ENCODE data around the gene FEN1. TPM values are rescaled to one million over a fixed set of nuclear protein-coding genes. Genes with fewer than 3 reads are reported as not detected.

Gene FEN1
- total RNA-seq, 1 donor from 2014 or later = 11.0 TPM

- Histone ChIP-seq H3K9me3 (ENCODE audit: control insufficient read depth in 3 of 3, low read length in 3 of 3) (no peaks in the 10 kb centered on the region), H3K4me3 (ENCODE audit: low read length in 3 of 3) (no peak overlapping the region), H3K9ac (ENCODE audit: low read depth in 1 of 3, low read length in 3 of 3) (no peak overlapping the region), H3K36me3 (ENCODE audit: control insufficient read depth in 3 of 3, insufficient read depth in 3 of 3, low read length in 3 of 3) (no peaks in the 10 kb centered on the region), H3K27me3 (ENCODE audit: control insufficient read depth in 3 of 3, insufficient read depth in 3 of 3, low read length in 3 of 3) (peaks cover 13 to 29% (median 25%) of the 10 kb centered on the region in 3 donors), H3K27ac (ENCODE audit: low read depth, low read length) (no peak overlapping the region), H3K4me1 (ENCODE audit: control insufficient read depth in 3 of 3, insufficient read depth in 3 of 3, low read length in 3 of 3) (peaks cover 0 to 5% (median 3%) of the 10 kb centered on the region in 3 donors)
Observed at GRCh38 chr11:61756452-61757212, 36.1 kb upstream of the FEN1 start.

- H3K27ac ChIP-seq (ENCODE audit: low read depth, low read length) = no peak overlapping the region
- no peaks in the 10 kb centered on the region for H3K9me3 ChIP-seq (ENCODE audit: control insufficient read depth in 3 of 3, low read length in 3 of 3)
- no peak overlapping the region for H3K4me3 ChIP-seq (ENCODE audit: low read length in 3 of 3)
- H3K9ac ChIP-seq (ENCODE audit: low read depth in 1 of 3, low read length in 3 of 3) = no peak overlapping the region
- H3K36me3 ChIP-seq (ENCODE audit: control insufficient read depth in 3 of 3, insufficient read depth in 3 of 3, low read length in 3 of 3) = no peaks in the 10 kb centered on the region
- H3K27me3 ChIP-seq (ENCODE audit: control insufficient read depth in 3 of 3, insufficient read depth in 3 of 3, low read length in 3 of 3) = peaks cover 17 to 31% (median 28%) of the 10 kb centered on the region in 3 donors
- H3K4me1 ChIP-seq (ENCODE audit: control insufficient read depth in 3 of 3, insufficient read depth in 3 of 3, low read length in 3 of 3) = peaks cover 0 to 3% (median 0%) of the 10 kb centered on the region in 3 donors
Observed at GRCh38 chr11:61757213-61757862, 35.4 kb upstream of the FEN1 start.

DNA sequence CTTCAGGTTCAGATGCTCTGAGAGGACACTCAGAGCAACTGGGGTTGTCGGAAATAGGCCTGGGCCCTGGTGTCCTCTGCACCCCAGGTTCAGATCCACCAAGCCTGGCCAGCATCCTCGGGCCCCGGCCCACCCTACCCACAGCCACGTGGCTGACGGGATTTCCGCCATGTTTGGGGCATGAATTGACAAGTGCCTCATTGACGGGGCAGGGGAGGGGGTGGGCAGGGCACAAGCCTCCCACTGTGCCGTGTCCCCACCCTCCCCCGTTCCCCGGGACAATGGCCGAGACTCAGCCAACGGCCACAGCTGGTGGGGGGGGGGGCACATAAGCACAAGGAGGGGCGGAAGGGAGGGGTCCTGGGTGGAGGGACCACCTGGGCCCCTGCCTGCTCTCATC lies 31.8 kb upstream of the FEN1 start:
- Histone ChIP-seq H3K27ac (ENCODE audit: low read depth, low read length) (no peak overlapping the region), H3K4me3 (ENCODE audit: low read length in 3 of 3) (no peak overlapping the region), H3K4me1 (ENCODE audit: control insufficient read depth in 3 of 3, insufficient read depth in 3 of 3, low read length in 3 of 3) (no peaks in the 10 kb centered on the region), H3K36me3 (ENCODE audit: control insufficient read depth in 3 of 3, insufficient read depth in 3 of 3, low read length in 3 of 3) (no peaks in the 10 kb centered on the region), H3K27me3 (ENCODE audit: control insufficient read depth in 3 of 3, insufficient read depth in 3 of 3, low read length in 3 of 3) (peaks cover 10 to 45% (median 36%) of the 10 kb centered on the region in 3 donors), H3K9ac (ENCODE audit: low read depth in 1 of 3, low read length in 3 of 3) (no peak overlapping the region), H3K9me3 (ENCODE audit: control insufficient read depth in 3 of 3, low read length in 3 of 3) (no peaks in the 10 kb centered on the region)

DNA sequence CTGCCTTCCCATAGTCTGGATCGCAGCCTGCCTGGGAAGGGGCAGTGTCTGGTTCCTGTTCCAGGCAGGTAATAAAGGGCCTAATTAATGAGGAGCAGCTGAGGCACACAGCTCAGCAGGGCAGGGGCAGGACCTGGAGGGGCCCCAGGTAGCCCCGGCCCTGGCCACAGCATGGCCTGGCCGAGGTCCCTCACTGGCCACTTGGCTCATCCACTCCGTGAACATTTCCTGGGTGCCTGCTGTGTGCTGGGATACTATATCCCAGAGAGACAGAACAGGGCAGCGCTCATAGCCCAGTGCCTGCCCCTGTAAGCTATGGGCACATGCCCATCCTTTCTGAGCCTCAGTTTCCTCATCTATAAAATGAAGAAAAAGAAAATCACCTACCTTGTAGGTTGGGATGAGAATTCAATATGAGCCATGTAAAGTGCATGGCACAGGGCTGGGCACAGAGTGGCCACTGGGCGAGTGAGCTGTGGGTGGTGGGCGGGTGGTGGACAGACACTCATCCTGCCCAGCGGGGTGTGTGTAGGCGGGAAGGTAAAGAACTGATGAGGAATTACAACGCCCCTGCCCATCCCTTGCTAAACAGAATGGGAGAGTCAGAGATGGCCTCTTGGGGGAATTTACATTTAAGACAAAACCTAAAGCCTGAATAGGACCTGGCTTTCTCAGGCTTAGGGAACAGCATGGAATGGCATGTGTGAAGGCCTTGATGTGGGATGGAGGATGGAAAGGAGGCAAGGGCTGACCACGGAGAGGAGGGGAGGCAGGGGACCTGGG lies 31.1 kb upstream of the FEN1 start:
- Histone ChIP-seq H3K4me1 (ENCODE audit: control insufficient read depth in 3 of 3, insufficient read depth in 3 of 3, low read length in 3 of 3) (no peaks in the 10 kb centered on the region), H3K27ac (ENCODE audit: low read depth, low read length) (no peak overlapping the region), H3K27me3 (ENCODE audit: control insufficient read depth in 3 of 3, insufficient read depth in 3 of 3, low read length in 3 of 3) (peaks cover 10 to 45% (median 36%) of the 10 kb centered on the region in 3 donors)

DNA sequence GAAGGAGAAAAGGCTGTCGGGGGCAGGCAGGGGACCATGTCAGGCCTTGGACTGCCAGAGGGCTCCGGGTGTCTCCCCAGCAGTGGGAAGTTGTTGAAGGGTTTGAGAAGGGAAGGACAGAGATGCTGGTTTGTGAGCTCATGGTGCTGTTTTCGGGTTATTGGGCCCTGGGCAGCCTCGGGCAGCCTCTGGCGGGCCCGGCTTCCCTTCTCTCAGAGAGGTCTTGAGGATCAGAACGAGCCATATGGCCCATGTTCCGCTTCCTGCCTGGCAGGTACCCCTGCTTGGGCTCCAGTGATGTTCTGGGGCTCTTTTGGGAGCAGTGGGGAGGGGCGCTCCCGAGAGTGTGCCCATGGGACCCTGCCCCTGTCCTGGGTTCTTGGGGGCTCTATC lies 30.5 kb upstream of the FEN1 start:
- H3K36me3 ChIP-seq (ENCODE audit: control insufficient read depth in 3 of 3, insufficient read depth in 3 of 3, low read length in 3 of 3) = no peaks in the 10 kb centered on the region
- peaks cover 10 to 45% (median 36%) of the 10 kb centered on the region in 3 donors for H3K27me3 ChIP-seq (ENCODE audit: control insufficient read depth in 3 of 3, insufficient read depth in 3 of 3, low read length in 3 of 3)
- no peak overlapping the region for H3K9ac ChIP-seq (ENCODE audit: low read depth in 1 of 3, low read length in 3 of 3)
- no peaks in the 10 kb centered on the region for H3K4me1 ChIP-seq (ENCODE audit: control insufficient read depth in 3 of 3, insufficient read depth in 3 of 3, low read length in 3 of 3)
- H3K4me3 ChIP-seq (ENCODE audit: low read length in 3 of 3) = no peak overlapping the region
- no peaks in the 10 kb centered on the region for H3K9me3 ChIP-seq (ENCODE audit: control insufficient read depth in 3 of 3, low read length in 3 of 3)
- no peak overlapping the region for H3K27ac ChIP-seq (ENCODE audit: low read depth, low read length)

More for the DNA sequence above, 31.1 kb upstream of the FEN1 start:
- H3K9ac ChIP-seq (ENCODE audit: low read depth in 1 of 3, low read length in 3 of 3) = no peak overlapping the region
- no peaks in the 10 kb centered on the region for H3K36me3 ChIP-seq (ENCODE audit: control insufficient read depth in 3 of 3, insufficient read depth in 3 of 3, low read length in 3 of 3)
- no peaks in the 10 kb centered on the region for H3K9me3 ChIP-seq (ENCODE audit: control insufficient read depth in 3 of 3, low read length in 3 of 3)
- no peak overlapping the region for H3K4me3 ChIP-seq (ENCODE audit: low read length in 3 of 3)

DNA sequence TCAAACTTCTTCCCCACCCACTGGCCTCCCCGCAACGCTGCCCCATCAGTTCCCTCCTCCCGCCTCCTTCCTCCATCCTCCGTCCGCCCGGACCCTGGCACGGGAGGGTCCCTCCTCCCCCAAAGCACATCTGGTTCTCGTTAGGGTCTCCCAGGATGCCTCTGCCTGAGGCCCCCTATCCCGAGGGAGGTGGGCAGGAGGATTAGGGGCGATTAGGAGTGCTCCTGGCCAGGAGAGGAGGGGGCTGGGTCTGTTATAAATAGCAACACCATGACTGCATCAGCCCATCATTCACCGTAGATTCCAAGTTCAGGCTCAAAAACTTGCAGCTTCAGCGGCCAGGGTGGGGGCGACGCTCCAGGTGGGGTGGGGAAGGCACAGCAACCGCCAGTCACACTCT lies 29.9 kb upstream of the FEN1 start:
- Histone ChIP-seq H3K27me3 (ENCODE audit: control insufficient read depth in 3 of 3, insufficient read depth in 3 of 3, low read length in 3 of 3) (peaks cover 10 to 45% (median 36%) of the 10 kb centered on the region in 3 donors), H3K36me3 (ENCODE audit: control insufficient read depth in 3 of 3, insufficient read depth in 3 of 3, low read length in 3 of 3) (no peaks in the 10 kb centered on the region), H3K27ac (ENCODE audit: low read depth, low read length) (no peak overlapping the region), H3K4me1 (ENCODE audit: control insufficient read depth in 3 of 3, insufficient read depth in 3 of 3, low read length in 3 of 3) (no peaks in the 10 kb centered on the region), H3K9ac (ENCODE audit: low read depth in 1 of 3, low read length in 3 of 3) (no peak overlapping the region), H3K4me3 (ENCODE audit: low read length in 3 of 3) (no peak overlapping the region), H3K9me3 (ENCODE audit: control insufficient read depth in 3 of 3, low read length in 3 of 3) (no peaks in the 10 kb centered on the region)

- Histone ChIP-seq H3K36me3 (ENCODE audit: control insufficient read depth in 3 of 3, insufficient read depth in 3 of 3, low read length in 3 of 3) (no peaks in the 10 kb centered on the region), H3K9me3 (ENCODE audit: control insufficient read depth in 3 of 3, low read length in 3 of 3) (no peaks in the 10 kb centered on the region), H3K27me3 (ENCODE audit: control insufficient read depth in 3 of 3, insufficient read depth in 3 of 3, low read length in 3 of 3) (peaks cover 10 to 39% (median 32%) of the 10 kb centered on the region in 3 donors), H3K27ac (ENCODE audit: low read depth, low read length) (no peak overlapping the region), H3K4me1 (ENCODE audit: control insufficient read depth in 3 of 3, insufficient read depth in 3 of 3, low read length in 3 of 3) (no peaks in the 10 kb centered on the region), H3K9ac (ENCODE audit: low read depth in 1 of 3, low read length in 3 of 3) (no peak overlapping the region), H3K4me3 (ENCODE audit: low read length in 3 of 3) (no peak overlapping the region)
Observed at GRCh38 chr11:61763930-61764605, 28.6 kb upstream of the FEN1 start.

DNA sequence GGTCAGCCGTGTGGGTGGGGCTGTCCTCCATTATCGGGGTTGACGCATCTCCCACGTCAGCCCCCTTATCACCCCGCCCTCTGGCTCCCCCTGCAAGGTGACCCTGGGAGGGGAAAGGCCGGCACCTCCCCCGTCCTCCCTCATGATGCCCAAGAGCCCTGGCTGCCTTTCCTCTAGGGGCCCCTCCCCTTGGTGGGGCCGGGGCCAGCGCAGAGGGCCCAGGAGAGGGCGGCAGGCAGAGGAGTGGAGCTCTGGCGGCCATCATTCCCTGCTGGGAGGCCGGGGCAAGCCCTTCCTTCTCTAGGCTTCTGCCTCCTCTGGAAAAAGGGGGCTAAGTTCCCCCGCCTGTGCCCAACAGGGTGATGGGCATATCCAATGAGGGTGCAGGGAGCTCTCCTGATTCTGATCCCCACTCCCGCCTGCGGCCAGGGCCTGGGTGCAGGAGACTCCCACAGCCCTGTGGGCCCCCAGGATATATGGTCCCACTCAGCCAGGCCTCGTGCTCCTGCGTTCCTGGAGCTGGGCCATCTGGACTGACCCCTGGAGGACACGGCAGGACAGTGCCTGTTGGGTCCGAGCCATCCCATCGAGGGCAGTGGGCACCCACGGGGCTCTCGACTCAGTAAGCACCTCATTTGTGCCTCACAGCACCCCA lies 28.0 kb upstream of the FEN1 start:
- no peak overlapping the region for H3K9ac ChIP-seq (ENCODE audit: low read depth in 1 of 3, low read length in 3 of 3)
- H3K27me3 ChIP-seq (ENCODE audit: control insufficient read depth in 3 of 3, insufficient read depth in 3 of 3, low read length in 3 of 3) = peaks cover 10 to 38% (median 32%) of the 10 kb centered on the region in 3 donors

DNA sequence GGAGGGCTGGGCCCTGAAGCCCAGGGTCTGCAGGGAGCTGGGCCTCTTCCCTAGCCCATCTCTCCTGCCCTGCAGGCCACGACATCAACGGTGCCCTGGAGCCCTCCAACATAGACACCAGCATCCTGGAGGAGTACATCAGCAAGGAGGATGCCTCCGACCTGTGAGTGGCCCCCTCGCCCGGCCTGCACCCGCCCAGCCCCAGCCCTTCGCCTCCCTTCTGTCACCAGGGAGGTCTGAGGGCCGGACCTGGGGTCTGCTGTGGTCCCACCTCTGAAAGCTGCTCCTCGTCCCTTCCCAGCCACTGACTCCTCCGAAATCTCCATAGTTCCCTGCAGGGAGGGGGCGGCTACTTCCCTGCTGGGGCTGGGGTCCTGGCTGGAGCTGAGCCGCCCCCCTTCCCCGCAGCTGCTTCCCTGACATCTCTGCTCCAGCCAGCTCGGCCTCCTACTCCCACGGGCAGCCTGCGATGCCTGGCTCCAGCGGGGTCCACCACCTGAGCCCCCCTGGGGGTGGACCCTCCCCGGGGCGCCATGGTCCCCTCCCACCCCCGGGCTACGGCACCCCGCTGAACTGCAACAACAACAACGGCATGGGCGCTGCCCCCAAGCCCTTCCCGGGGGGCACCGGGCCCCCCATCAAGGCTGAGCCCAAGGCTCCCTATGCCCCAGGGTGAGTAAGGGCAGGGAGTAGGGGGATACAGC lies 27.0 kb upstream of the FEN1 start:
- Histone ChIP-seq H3K27ac (ENCODE audit: low read depth, low read length) (no peak overlapping the region), H3K36me3 (ENCODE audit: control insufficient read depth in 3 of 3, insufficient read depth in 3 of 3, low read length in 3 of 3) (no peaks in the 10 kb centered on the region), H3K27me3 (ENCODE audit: control insufficient read depth in 3 of 3, insufficient read depth in 3 of 3, low read length in 3 of 3) (peaks cover 10 to 36% (median 29%) of the 10 kb centered on the region in 3 donors), H3K9ac (ENCODE audit: low read depth in 1 of 3, low read length in 3 of 3) (no peak overlapping the region), H3K4me1 (ENCODE audit: control insufficient read depth in 3 of 3, insufficient read depth in 3 of 3, low read length in 3 of 3) (no peaks in the 10 kb centered on the region), H3K9me3 (ENCODE audit: control insufficient read depth in 3 of 3, low read length in 3 of 3) (no peaks in the 10 kb centered on the region), H3K4me3 (ENCODE audit: low read length in 3 of 3) (no peak overlapping the region)

More for the DNA sequence above, 28.0 kb upstream of the FEN1 start:
- no peak overlapping the region for H3K4me3 ChIP-seq (ENCODE audit: low read length in 3 of 3)
- no peaks in the 10 kb centered on the region for H3K9me3 ChIP-seq (ENCODE audit: control insufficient read depth in 3 of 3, low read length in 3 of 3)
- H3K36me3 ChIP-seq (ENCODE audit: control insufficient read depth in 3 of 3, insufficient read depth in 3 of 3, low read length in 3 of 3) = no peaks in the 10 kb centered on the region
- H3K4me1 ChIP-seq (ENCODE audit: control insufficient read depth in 3 of 3, insufficient read depth in 3 of 3, low read length in 3 of 3) = no peaks in the 10 kb centered on the region
- no peak overlapping the region for H3K27ac ChIP-seq (ENCODE audit: low read depth, low read length)

All from skeletal muscle tissue (tissue), 4 donors.